Kidney epithelial cell (primary cell): ENCODE data around the gene ZCCHC14. TPM values are rescaled to one million over a fixed set of nuclear protein-coding genes. Genes with fewer than 3 reads are reported as not detected.

Experiments used
- DNase-seq: peaks from one replicate; pipeline ENCODE4 v3.0.0-alpha.2; 2010; ENCODE audit warnings: low read depth
- H3K27me3 ChIP-seq: 2 replicates; pipeline ENCODE4 v1.6.0; 2011; ENCODE audit warnings: low read length; ENCODE audit not compliant: control insufficient read depth, insufficient read depth
- H3K36me3 ChIP-seq: 2 replicates; pipeline ENCODE4 v1.5.1; 2011; ENCODE audit warnings: low read length; ENCODE audit not compliant: control insufficient read depth, insufficient read depth
- H3K4me3 ChIP-seq: 2 replicates; pipeline ENCODE4 v1.5.1; 2011; ENCODE audit warnings: low read depth, mild to moderate bottlenecking, control low read depth, low read length
- CTCF ChIP-seq: IDR thresholded peaks from 2 replicates; pipeline ENCODE4 v1.5.1; 2011; ENCODE audit warnings: mild to moderate bottlenecking, moderate library complexity, low read length, control low read depth, inconsistent platforms; ENCODE audit not compliant: insufficient read depth, poor library complexity, severe bottlenecking
- total RNA-seq: library from RNA; depleted of rRNA; stranded (reverse); fragments of >200 nt; gene quantifications from 2 replicates; pipeline ENCODE4 v1.2.3, GENCODE V29; 2015

Gene ZCCHC14
- total RNA-seq, 1 donor from 2014 or later: 34.6 TPM

GRCh38 chr16:87412371-87412995 lies 80.3 kb downstream of the ZCCHC14 start:
- DNase-seq: no peak
- Histone ChIP-seq H3K4me3 (no peak overlapping the region), H3K36me3 (no peaks in the 10 kb centered on the region), H3K27me3 (no peaks in the 10 kb centered on the region)
- no peak for TF ChIP-seq CTCF

GRCh38 chr16:87411375-87412271 lies 81.2 kb downstream of the ZCCHC14 start:
- H3K27me3 ChIP-seq: no peaks in the 10 kb centered on the region
- no peaks in the 10 kb centered on the region for H3K36me3 ChIP-seq
- DNase-seq: no peak
- no peak overlapping the region for H3K4me3 ChIP-seq
- TF ChIP-seq CTCF: no peak

DNA sequence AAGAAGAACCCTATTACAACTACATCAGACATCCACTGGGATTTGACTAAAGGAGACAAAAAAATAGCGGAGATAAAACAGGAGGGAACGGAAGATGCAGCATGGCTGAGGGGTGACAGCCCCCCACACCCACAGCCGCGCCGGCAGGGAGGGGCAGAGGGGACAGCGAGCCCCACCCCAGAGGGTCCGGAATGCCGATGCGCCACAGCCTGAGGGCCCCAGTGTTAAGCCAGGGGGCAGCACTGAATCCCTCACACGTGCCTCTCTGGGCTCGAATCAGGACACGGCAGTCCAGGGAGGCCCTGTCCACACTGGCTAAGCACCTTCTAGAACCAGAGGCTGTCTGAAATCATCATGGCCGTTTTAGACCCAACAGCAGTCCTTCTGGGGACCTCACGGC lies 81.9 kb downstream of the ZCCHC14 start:
- Histone ChIP-seq H3K27me3 (no peaks in the 10 kb centered on the region), H3K36me3 (no peaks in the 10 kb centered on the region), H3K4me3 (no peak overlapping the region)
- no peak for DNase-seq
- TF ChIP-seq CTCF: no peak

DNA sequence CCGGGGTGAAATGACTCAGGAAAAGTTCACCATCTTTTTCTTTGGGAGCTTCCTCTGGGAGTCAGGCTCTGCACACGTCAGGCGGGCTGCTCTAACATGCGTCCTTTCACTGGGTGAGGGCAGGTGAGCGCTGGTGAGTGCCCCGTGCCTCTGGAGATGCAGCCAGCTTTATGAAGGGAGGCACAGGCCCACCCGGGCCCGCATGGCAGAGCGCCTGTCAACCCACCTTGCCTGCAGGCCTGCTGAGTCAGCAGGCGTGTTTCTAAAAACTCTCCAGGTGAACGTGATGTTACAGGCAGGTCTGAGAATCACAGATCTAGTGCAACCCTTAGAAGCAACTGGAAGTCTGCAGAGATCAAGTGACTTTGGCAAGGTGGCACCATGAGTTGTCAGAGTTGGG lies 82.3 kb downstream of the ZCCHC14 start:
- TF ChIP-seq CTCF: no peak
- no peaks in the 10 kb centered on the region for H3K36me3 ChIP-seq
- no peaks in the 10 kb centered on the region for H3K27me3 ChIP-seq
- no peak for DNase-seq
- H3K4me3 ChIP-seq: no peak overlapping the region

DNA sequence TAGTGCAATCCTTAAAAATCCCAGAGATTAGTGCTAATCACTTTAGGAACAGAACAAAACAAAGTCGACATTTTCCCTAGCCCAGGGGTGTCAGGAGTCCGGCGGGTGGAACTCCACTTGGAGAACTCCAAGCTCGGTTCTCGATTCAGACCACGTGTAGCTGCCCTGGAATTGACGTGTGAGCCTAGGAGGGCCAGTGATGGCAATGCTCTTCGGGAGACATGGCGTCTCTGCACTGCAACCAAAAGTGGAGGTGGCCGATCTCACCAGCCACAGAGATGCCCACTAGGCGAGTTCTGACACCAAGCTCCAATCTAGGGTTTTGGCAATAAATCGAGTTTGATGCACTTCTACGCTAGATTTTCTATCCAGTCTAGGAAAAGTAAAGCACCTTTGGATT lies 83.0 kb downstream of the ZCCHC14 start:
- H3K36me3 ChIP-seq: peaks cover 5% of the 10 kb centered on the region
- TF ChIP-seq CTCF: no peak

DNA sequence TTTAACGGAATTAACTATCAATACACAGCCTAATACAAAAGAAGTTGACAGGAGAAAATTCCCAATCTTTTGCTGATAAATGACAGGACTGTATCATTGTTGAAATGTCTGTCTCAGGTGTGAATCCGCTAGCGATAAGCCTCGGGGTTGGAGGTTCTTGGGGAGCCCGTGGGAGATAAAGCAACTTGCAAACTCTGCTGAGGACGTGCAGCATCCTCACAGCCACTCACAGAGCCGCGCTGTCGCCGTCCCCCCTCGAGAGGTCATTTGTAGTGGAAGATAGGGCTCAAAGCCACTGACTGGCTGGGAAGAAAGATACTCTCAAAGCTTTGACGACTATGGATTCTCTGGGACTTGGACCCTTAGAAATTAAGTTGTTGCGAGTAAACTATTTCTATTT lies 83.7 kb downstream of the ZCCHC14 start:
- no peak for DNase-seq
- no peak overlapping the region for H3K4me3 ChIP-seq
- no peak for TF ChIP-seq CTCF

More for the DNA sequence above, 83.0 kb downstream of the ZCCHC14 start:
- no peak overlapping the region for H3K4me3 ChIP-seq
- H3K27me3 ChIP-seq: no peaks in the 10 kb centered on the region
- no peak for DNase-seq

More for the DNA sequence above, 83.7 kb downstream of the ZCCHC14 start:
- peaks cover 5% of the 10 kb centered on the region for H3K36me3 ChIP-seq
- H3K27me3 ChIP-seq: no peaks in the 10 kb centered on the region
